ENCODE data around the gene AKAP1. TPM values are rescaled to one million over a fixed set of nuclear protein-coding genes. Genes with fewer than 3 reads are reported as not detected.

Gene AKAP1
- total and polyA plus RNA-seq, 4 donors: 18.9 to 68.9 (median 54.7) TPM

DNA sequence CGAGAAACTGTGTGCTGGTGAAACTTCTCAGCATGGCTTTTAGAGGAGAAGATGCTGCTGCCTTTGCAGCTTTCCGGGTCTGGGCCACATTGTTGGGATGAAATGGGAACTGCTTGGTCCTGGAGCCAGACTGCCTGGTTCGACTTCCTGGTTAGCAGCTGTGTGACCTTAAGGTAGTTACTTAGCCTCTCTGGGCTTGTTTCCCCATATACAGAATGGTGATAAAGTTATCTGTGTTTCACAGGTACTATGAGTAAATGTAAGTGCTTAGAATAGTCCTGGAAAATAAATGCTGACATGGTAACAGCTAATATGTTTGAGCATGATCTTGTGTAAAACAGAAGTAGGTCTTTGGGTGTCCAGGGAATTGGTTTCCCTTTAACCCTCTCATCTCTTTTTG lies 26.3 kb downstream of the AKAP1 start:
- H3K27me3 ChIP-seq (ENCODE audit: control insufficient read depth in 1 of 2, insufficient read depth in 2 of 2, low read length in 1 of 2): no peaks in the 10 kb centered on the region
- 64 to 68% methylated on average over 3 of the region's 3 CpGs for WGBS, 2 donors
- DNase-seq (no peak), ATAC-seq (ENCODE audit: low FRiP score) (no peak)
- no peaks in the 10 kb centered on the region for H3K4me1 ChIP-seq (ENCODE audit: control insufficient read depth in 1 of 2, insufficient read depth in 2 of 2, low read length in 2 of 2)
- intact Hi-C loops (cut with DNase I): loop anchor here in 1 of 2 donors (10.0 kb wide), 1 partner anchor 277 kb away; the partner anchor contains the start of genes C17orf67 and DGKE
- H3K9me3 ChIP-seq (ENCODE audit: control insufficient read depth, low read length): no peaks in the 10 kb centered on the region
- peaks cover 0 to 19% of the 10 kb centered on the region in 2 donors for H3K36me3 ChIP-seq (ENCODE audit: control insufficient read depth in 1 of 2, insufficient read depth in 2 of 2, low read length in 1 of 2)
- peak overlapping the region; percentile 12 to 39 for H3K27ac ChIP-seq (ENCODE audit: low read depth in 1 of 2, low read length in 2 of 2)
- H3K4me3 ChIP-seq (ENCODE audit: low read length in 2 of 2): no peak overlapping the region

DNA sequence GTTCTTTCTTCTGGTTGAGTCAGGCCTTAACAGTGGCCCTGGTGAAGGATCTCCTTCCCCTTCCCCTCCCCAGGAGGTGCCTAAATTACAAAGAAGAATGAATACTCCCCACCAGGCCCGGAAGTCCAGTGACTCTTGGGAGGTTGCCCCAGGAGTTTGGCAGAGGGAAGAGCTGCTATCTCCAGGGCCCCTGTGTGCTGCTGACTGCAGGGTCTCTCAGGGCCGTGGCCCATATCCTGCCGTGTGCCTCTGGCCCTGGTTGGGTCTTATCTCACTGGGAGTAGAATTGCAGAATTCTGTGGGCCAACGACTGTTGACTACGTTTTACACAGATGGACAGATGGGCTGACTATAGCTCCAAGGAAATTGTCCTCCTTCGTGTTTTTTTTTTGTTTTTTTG lies 28.0 kb downstream of the AKAP1 start:
- no peaks in the 10 kb centered on the region for H3K27me3 ChIP-seq (ENCODE audit: control insufficient read depth in 1 of 2, insufficient read depth in 2 of 2, low read length in 1 of 2)
- DNase-seq (no peak), ATAC-seq (ENCODE audit: low FRiP score) (no peak)
- peaks cover 0 to 29% of the 10 kb centered on the region in 2 donors for H3K36me3 ChIP-seq (ENCODE audit: control insufficient read depth in 1 of 2, insufficient read depth in 2 of 2, low read length in 1 of 2)
- no peak overlapping the region for H3K4me3 ChIP-seq (ENCODE audit: low read length in 2 of 2)
- H3K4me1 ChIP-seq (ENCODE audit: control insufficient read depth in 1 of 2, insufficient read depth in 2 of 2, low read length in 2 of 2): no peaks in the 10 kb centered on the region
- H3K9me3 ChIP-seq (ENCODE audit: control insufficient read depth, low read length): no peaks in the 10 kb centered on the region
- intact Hi-C loops (cut with DNase I): loop anchor here in 1 of 2 donors (2.0 to 10.0 kb wide), 2 partner anchors 110 to 278 kb away; partner anchors contain the start of genes C17orf67 and DGKE
- H3K27ac ChIP-seq (ENCODE audit: low read depth in 1 of 2, low read length in 2 of 2): no peak overlapping the region
- 43 to 50% methylated on average over 6 of the region's 6 CpGs for WGBS, 2 donors

GRCh38 chr17:57113656-57114055 lies 28.6 kb downstream of the AKAP1 start:
- Histone ChIP-seq H3K27me3 (ENCODE audit: control insufficient read depth in 1 of 2, insufficient read depth in 2 of 2, low read length in 1 of 2) (no peaks in the 10 kb centered on the region), H3K9me3 (ENCODE audit: control insufficient read depth, low read length) (no peaks in the 10 kb centered on the region), H3K4me1 (ENCODE audit: control insufficient read depth in 1 of 2, insufficient read depth in 2 of 2, low read length in 2 of 2) (no peaks in the 10 kb centered on the region), H3K27ac (ENCODE audit: low read depth in 1 of 2, low read length in 2 of 2) (no peak overlapping the region), H3K4me3 (ENCODE audit: low read length in 2 of 2) (no peak overlapping the region), H3K36me3 (ENCODE audit: control insufficient read depth in 1 of 2, insufficient read depth in 2 of 2, low read length in 1 of 2) (peaks cover 0 to 30% of the 10 kb centered on the region in 2 donors)
- ATAC-seq (ENCODE audit: low FRiP score): no peak
- intact Hi-C loops (cut with DNase I): loop anchor here (2.0 to 10.0 kb wide), 3 partner anchors 109 to 279 kb away; partner anchors contain the start of genes C17orf67 (in 1 of the 2) and DGKE (in 1 of the 2)
- 88 to 94% methylated on average over 3 of the region's 3 CpGs for WGBS, 2 donors
- no peak for DNase-seq

GRCh38 chr17:57114085-57114673 lies 29.1 kb downstream of the AKAP1 start:
- peaks cover 4 to 30% of the 10 kb centered on the region in 2 donors for H3K36me3 ChIP-seq (ENCODE audit: control insufficient read depth in 1 of 2, insufficient read depth in 2 of 2, low read length in 1 of 2)
- ATAC-seq (ENCODE audit: low FRiP score) (peak; percentile 59), DNase-seq (peak in 1 of 2 donors; percentile 88)
- no peaks in the 10 kb centered on the region for H3K27me3 ChIP-seq (ENCODE audit: control insufficient read depth in 1 of 2, insufficient read depth in 2 of 2, low read length in 1 of 2)
- no peak overlapping the region for H3K4me3 ChIP-seq (ENCODE audit: low read length in 2 of 2)
- H3K27ac ChIP-seq (ENCODE audit: low read depth in 1 of 2, low read length in 2 of 2): no peak overlapping the region
- H3K4me1 ChIP-seq (ENCODE audit: control insufficient read depth in 1 of 2, insufficient read depth in 2 of 2, low read length in 2 of 2): no peaks in the 10 kb centered on the region
- H3K9me3 ChIP-seq (ENCODE audit: control insufficient read depth, low read length): no peaks in the 10 kb centered on the region
- 83% methylated on average over 13 of the region's 13 CpGs for whole genome bisulfite sequencing, 2 donors
- intact Hi-C loops (cut with DNase I): loop anchor here (2.0 to 10.0 kb wide), 2 partner anchors 109 to 279 kb away; partner anchors contain the start of genes C17orf67 (in 1 of the 2) and DGKE (in 1 of the 2)

DNA sequence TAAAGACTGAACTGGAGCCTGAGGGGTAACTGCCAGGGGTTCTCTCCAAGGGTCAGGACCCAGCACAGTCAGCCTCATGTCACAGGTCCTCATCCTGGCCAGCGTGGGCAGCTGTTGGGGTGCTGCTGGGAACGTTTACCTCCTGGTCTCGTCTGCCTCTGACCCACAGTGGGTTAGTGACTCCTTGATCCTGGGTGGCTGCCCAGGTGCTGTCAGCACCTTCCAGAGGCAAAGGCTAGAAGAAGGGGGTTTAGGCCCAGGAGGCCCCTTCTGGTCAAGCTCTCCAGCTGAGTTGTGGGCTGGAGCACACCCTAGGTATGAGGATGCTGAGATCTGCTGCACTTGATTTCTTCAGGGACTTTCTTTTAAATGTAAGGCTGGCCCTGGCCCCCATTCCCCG lies 30.3 kb downstream of the AKAP1 start:
- 54 to 57% methylated on average over 4 of the region's 4 CpGs for WGBS, 2 donors
- Histone ChIP-seq H3K4me3 (ENCODE audit: low read length in 2 of 2) (no peak overlapping the region), H3K9me3 (ENCODE audit: control insufficient read depth, low read length) (no peaks in the 10 kb centered on the region), H3K27ac (ENCODE audit: low read depth in 1 of 2, low read length in 2 of 2) (no peak overlapping the region), H3K27me3 (ENCODE audit: control insufficient read depth in 1 of 2, insufficient read depth in 2 of 2, low read length in 1 of 2) (no peaks in the 10 kb centered on the region), H3K4me1 (ENCODE audit: control insufficient read depth in 1 of 2, insufficient read depth in 2 of 2, low read length in 2 of 2) (no peaks in the 10 kb centered on the region), H3K36me3 (ENCODE audit: control insufficient read depth in 1 of 2, insufficient read depth in 2 of 2, low read length in 1 of 2) (peaks cover 4 to 32% of the 10 kb centered on the region in 2 donors)
- ATAC-seq (ENCODE audit: low FRiP score): no peak
- intact Hi-C loops (cut with DNase I): loop anchor here (2.0 to 10.0 kb wide), 2 partner anchors 111 to 281 kb away; partner anchors contain the start of genes C17orf67 (in 1 of the 2) and DGKE (in 1 of the 2)
- DNase-seq: no peak

DNA sequence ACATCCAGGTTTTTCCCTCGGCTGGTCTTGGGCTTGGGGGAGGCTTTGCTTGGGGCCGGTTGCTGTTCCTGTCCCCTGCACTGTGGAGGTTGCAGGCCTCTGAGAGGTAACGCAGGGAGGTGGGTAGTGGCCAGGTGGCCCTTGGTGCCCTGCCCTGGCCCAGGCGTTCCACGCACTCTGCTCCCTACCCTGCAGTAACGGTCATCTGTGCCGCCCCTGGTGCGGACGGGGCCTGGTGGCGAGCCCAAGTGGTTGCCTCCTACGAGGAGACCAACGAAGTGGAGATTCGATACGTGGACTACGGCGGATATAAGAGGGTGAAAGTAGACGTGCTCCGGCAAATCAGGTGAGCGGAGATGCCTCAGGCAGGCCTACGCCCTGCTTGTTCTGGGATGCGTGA lies 30.9 kb downstream of the AKAP1 start:
- H3K4me1 ChIP-seq (ENCODE audit: control insufficient read depth in 1 of 2, insufficient read depth in 2 of 2, low read length in 2 of 2): no peaks in the 10 kb centered on the region
- H3K9me3 ChIP-seq (ENCODE audit: control insufficient read depth, low read length): no peaks in the 10 kb centered on the region
- H3K27me3 ChIP-seq (ENCODE audit: control insufficient read depth in 1 of 2, insufficient read depth in 2 of 2, low read length in 1 of 2): no peaks in the 10 kb centered on the region
- no peak overlapping the region for H3K4me3 ChIP-seq (ENCODE audit: low read length in 2 of 2)
- 94 to 95% methylated on average over 21 of the region's 21 CpGs for WGBS, 2 donors
- H3K27ac ChIP-seq (ENCODE audit: low read depth in 1 of 2, low read length in 2 of 2): no peak overlapping the region
- intact Hi-C loops (cut with DNase I): loop anchor here (2.0 to 10.0 kb wide), 2 partner anchors 111 to 281 kb away; partner anchors contain the start of genes C17orf67 (in 1 of the 2) and DGKE (in 1 of the 2)
- peaks cover 4 to 32% of the 10 kb centered on the region in 2 donors for H3K36me3 ChIP-seq (ENCODE audit: control insufficient read depth in 1 of 2, insufficient read depth in 2 of 2, low read length in 1 of 2)
- ATAC-seq (ENCODE audit: low FRiP score) (no peak), DNase-seq (no peak)

DNA sequence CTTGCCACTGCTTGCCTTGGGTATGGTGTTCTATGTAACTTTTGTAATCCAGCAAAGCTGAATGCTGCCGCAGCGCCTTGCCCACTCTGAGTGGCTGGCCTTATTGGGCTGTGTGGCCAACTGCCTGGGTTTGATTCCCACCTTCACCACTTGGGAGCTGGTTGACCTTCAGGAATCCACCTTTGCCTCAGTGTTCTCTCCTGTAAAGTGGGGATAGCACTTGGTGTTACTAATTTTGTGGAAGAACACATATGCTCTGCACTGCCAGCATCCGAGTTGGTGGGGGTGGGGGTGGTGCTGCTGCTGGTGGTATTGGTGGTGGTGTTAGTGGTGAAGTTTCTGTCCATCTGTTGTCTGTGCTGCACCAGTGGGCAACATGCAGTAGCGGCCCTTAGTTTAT lies 32.8 kb downstream of the AKAP1 start:
- intact Hi-C loops (cut with DNase I): loop anchor here in 1 of 2 donors (10.0 kb wide), 1 partner anchor 283 kb away; the partner anchor contains the start of genes C17orf67 and DGKE
- no peaks in the 10 kb centered on the region for H3K27me3 ChIP-seq (ENCODE audit: control insufficient read depth in 1 of 2, insufficient read depth in 2 of 2, low read length in 1 of 2)
- peaks cover 4 to 26% of the 10 kb centered on the region in 2 donors for H3K36me3 ChIP-seq (ENCODE audit: control insufficient read depth in 1 of 2, insufficient read depth in 2 of 2, low read length in 1 of 2)
- DNase-seq: no peak
- ATAC-seq (ENCODE audit: low FRiP score): no peak
- no peaks in the 10 kb centered on the region for H3K4me1 ChIP-seq (ENCODE audit: control insufficient read depth in 1 of 2, insufficient read depth in 2 of 2, low read length in 2 of 2)
- no peaks in the 10 kb centered on the region for H3K9me3 ChIP-seq (ENCODE audit: control insufficient read depth, low read length)
- no peak overlapping the region for H3K4me3 ChIP-seq (ENCODE audit: low read length in 2 of 2)
- 91 to 95% methylated on average over 4 of the region's 4 CpGs for WGBS, 2 donors
- no peak overlapping the region for H3K27ac ChIP-seq (ENCODE audit: low read depth in 1 of 2, low read length in 2 of 2)

DNA sequence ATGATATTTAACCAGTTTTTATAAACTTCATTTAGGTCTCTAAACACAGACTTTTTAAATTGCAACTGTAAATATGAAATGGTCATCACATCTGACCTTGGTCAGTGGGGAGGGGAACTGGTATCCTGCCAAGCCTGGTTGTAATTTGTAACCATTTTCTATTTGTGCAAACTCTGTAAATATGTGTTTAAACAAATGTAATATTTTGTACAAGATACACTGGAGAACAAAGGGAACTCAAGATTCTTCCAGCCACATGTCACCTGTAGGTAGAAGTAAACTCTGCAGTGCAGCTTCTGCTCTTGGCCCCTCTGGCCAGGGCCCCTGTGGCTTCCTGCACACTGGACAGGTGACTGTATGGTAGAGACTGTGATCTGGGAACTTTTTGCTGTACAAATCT lies 35.8 kb downstream of the AKAP1 start:
- H3K4me3 ChIP-seq (ENCODE audit: low read length in 2 of 2): no peak overlapping the region
- no peaks in the 10 kb centered on the region for H3K9me3 ChIP-seq (ENCODE audit: control insufficient read depth, low read length)
- H3K27me3 ChIP-seq (ENCODE audit: control insufficient read depth in 1 of 2, insufficient read depth in 2 of 2, low read length in 1 of 2): no peaks in the 10 kb centered on the region
- DNase-seq (no peak), ATAC-seq (ENCODE audit: low FRiP score) (no peak)
- H3K27ac ChIP-seq (ENCODE audit: low read depth in 1 of 2, low read length in 2 of 2): no peak overlapping the region
- no peaks in the 10 kb centered on the region for H3K4me1 ChIP-seq (ENCODE audit: control insufficient read depth in 1 of 2, insufficient read depth in 2 of 2, low read length in 2 of 2)
- H3K36me3 ChIP-seq (ENCODE audit: control insufficient read depth in 1 of 2, insufficient read depth in 2 of 2, low read length in 1 of 2): peaks cover 13 to 24% of the 10 kb centered on the region in 2 donors
- intact Hi-C loops (cut with DNase I): loop anchor here in 1 of 2 donors (5.0 to 10.0 kb wide), 2 partner anchors 34 to 874 kb away; partner anchors contain the start of gene AKAP1
